HG03571 (cell line): ENCODE data around the gene PYROXD2.

Source experiments
- ATAC-seq: cut with Tn5 transposase; IDR thresholded peaks from one replicate; pipeline ENCODE4 v1.9.1; 2021; ENCODE audit not compliant: unreplicated experiment

PYROXD2 gene

GRCh38 chr10:98435178-98435577 lies 20.2 kb upstream of the PYROXD2 start:
- no peak for ATAC-seq

DNA sequence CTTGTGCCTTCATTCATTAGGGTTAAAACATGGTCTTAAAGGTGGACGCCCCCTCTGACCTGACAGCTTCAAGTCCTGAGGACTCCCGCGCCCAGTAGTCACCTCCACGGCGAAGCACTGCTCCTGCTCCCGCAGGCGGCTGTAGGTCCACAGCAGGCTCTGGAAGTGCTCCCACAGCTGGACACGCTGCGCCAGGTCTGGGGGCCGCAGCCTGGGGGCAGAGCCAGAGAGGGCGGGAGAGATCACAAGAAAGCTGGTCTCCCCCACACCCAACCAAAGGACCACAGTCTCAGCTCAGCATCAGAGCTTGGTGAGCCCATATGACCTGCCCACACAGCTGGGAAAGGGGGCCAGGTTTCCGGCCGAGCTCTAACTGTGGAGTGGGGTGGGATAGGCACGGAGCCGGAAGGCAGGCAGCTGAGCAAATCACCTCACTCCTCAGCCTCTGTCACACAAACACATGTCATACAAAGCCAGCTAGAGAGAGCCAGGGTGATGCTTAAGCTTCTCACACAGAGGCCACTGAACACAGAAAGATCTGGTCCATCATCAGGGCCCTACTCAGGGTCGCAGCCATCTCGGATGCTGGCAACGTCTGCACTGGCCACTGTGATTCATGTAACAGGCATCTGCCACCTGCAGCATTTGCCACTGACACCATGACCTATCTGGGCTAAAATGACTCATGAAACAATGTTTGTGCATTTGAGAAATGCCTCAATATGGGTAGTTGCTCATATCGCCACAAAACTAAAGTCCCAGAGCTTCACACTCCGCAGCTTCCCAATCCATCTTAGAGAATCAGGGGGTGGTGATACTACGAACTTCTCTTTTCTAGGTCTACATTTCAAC lies 19.1 kb upstream of the PYROXD2 start:
- no peak for ATAC-seq

DNA sequence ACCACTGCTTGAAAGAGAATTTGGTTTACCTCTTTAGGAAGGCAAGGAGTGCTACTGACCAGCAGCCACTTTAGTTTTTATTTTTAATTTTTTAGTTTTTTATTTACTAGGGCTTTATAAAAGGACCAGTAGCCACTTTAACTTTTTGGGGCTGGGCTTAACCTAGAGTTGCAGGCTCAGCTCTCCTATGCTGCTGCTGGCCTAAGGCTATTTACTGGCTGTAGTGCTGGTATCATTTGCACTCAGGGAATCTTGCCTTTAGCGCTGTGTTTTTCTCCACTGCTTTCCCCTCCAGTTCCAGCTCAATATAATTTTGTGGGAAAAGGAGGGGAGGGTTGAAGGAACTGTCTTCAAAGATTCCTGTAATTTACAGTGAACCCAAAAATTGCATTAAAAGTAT lies 18.4 kb upstream of the PYROXD2 start:
- no peak for ATAC-seq

DNA sequence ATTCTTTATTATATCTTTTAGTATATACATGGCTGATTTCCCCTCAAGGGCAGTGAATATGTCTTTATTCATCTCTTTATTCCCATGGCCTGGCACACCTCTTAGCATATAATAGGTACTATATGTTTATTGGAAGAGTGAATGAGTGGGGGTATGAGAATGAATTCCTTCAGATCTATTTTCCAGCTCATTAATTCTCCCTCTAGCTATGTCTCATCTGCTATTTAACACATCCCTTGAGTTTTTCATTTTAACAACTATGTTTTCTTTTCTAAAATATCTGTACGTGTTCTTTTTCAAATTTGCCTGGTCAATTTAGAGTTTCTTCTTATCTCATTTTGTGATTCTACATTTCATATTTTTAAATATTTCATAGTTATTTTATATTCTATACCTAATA lies 17.3 kb upstream of the PYROXD2 start:
- no peak for ATAC-seq

DNA sequence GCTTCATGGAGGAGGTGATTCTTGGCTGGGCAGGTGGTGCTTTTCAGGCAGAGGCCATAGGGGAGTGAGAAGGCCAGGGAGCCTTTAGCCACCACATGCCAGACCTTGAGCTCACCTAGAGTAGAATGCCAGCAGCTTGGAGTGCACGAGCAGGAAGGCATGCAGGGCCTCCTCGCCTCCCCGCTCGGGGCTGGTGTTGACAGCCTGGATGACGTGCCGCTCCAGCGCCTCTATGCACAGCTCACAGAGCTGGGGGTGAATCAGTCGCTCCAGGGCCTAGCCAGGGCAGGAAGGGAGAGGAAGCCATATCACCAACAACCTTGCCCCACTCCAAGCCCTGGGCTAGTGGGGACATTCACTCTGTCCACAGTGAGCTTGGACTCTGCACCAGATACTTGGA lies 16.0 kb upstream of the PYROXD2 start:
- no peak for ATAC-seq

DNA sequence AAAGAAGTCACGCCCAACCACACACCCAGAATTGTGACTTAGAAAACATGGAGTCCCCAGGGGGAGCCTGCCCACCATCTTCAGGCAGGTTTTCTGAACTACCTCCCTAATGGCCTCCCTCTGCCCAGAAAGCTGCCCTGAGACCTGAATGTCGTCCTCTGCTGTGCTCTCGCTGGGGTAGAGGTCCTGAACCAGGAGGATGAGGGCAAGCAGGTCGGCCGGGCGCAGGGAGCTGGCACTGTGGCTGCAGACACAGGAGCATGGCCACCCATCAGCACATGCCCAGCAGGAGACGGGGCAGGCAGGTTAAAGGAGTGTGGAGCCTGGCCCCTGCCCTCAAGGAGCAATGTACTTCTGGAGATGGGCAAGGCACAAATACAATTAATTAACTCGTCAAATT lies 15.4 kb upstream of the PYROXD2 start:
- no peak for ATAC-seq

- no peak for ATAC-seq
These were observed 14.5 kb upstream of the PYROXD2 start for GRCh38 chr10:98429320-98430072.

DNA sequence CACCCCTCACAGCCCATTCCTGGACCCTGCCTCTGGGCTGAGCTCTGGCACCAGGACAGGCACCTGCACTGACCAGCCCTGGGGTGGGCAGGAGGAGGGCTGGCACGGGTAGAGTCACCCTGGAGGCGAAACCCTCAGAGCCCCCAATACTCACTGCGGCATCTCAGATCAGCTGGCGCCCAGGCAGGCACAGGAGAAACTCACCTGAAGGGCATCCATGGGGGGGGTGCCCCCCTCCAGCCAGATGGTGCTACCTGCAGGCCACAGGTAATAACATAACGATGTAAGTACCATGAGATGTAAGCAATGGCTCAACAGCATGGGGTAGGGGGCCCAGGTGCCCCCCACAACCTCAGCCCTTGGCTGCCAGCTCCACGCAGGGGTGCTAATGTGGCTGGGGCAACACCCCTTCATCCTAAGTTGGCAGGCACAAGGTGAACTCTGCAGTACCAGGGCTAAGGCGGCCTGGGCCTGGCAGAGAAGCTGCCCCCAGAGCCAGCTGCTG lies 12.1 kb upstream of the PYROXD2 start:
- no peak for ATAC-seq

GRCh38 chr10:98425511-98426352 lies 10.8 kb upstream of the PYROXD2 start:
- peak; percentile 70 for ATAC-seq

- no peak for ATAC-seq
These were observed 9.6 kb upstream of the PYROXD2 start for GRCh38 chr10:98424295-98425254.

- no peak for ATAC-seq
These were observed 8.7 kb upstream of the PYROXD2 start for GRCh38 chr10:98423691-98424120.

DNA sequence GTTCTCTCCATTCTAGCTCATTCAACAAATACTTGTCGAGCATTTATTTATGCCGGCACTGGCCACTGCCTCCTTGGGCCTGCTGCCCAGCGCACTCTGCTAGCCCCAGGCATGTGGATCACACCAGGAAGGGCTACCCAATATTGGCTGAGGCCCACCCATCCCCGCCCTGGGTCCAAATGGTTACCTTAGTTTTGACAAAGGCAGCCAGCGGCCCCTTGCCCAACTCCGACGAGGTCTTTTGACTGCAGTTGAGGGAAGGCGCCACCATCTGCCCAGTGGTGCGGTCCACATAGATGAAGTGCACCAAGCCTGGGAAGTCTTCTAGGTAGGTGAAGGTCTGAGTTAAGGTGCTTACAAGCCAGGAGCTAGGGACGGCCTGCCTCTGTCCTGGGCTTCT lies 7.2 kb upstream of the PYROXD2 start:
- no peak for ATAC-seq

GRCh38 chr10:98420786-98421185 lies 5.8 kb upstream of the PYROXD2 start:
- ATAC-seq: no peak

- ATAC-seq: no peak
These were observed 4.7 kb upstream of the PYROXD2 start for GRCh38 chr10:98419469-98420261.

- ATAC-seq: no peak
These were observed 3.9 kb upstream of the PYROXD2 start for GRCh38 chr10:98418665-98419468.

DNA sequence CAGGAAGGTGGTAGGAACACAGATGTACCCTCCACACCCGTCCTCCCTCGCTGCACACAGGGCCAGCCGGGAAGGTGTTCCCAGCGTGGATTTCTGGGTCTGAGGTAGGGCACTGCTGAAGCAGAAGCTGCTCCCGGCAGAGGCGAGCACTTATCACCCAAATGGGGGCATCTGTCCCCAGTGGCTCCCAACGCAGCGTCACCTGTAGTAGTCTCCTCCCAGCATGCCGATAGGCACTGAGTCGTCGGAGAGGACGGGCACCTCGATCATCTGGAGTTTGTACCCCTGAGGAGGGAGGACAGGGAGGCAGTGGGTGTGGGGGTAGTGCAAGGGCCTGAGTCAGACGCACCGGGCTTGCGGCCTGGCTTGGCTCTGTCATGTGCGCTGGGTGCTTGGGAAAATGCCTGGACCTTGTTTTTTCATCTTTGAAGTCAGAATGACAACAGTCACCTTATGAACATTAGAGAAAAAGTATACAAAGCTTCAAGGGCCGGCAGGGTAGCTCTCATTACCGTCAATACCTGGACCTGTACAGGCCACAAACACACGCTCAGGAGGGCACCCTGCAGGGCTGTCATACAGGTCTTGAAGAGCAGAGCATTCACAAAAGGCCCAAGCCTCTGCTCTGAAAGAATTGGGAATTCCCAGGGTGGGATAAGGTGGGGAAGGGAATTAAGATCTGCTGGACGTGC lies 3.1 kb upstream of the PYROXD2 start:
- no peak for ATAC-seq

DNA sequence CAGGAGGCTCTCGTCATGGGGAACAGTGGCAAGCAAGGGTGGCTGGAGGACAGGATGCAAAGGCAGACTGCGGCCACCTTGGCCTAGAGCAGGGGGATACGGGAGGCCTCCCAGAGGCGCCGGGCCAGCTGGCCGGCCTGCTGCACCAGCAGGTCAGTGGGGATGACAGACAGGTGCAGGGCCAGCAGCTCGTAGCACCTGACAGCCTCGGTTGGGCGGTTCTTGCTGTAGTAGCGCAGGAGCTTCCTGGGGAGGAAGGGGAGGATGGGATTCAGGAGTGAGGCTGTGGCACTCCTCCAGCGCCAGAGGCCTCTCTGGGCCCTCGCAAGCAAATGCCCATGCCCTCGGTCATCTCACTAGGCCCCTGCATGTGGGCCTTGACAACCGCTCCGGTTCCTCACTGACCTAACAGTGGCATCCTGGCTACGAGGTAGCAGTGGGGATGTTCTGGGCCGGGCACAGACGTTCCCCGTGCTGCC lies 2.5 kb upstream of the PYROXD2 start:
- ATAC-seq: no peak
